SK-N-SH (cell line): ENCODE data around the gene KCTD4. TPM values are rescaled to one million over a fixed set of nuclear protein-coding genes. Genes with fewer than 3 reads are reported as not detected.

Source experiments
- CTCF ChIA-PET: fragments of 300-600, 350-600 bp; formaldehyde crosslinking; extraction: SDS; loops from one replicate; lab custom pipeline; 2021; lab: Yijun Ruan, JAX
- POLR2A ChIA-PET: fragments of 350-600 bp; sonication (Branson Sonifier 250); formaldehyde crosslinking; extraction: SDS; loops from one replicate; lab custom pipeline; 2020; ENCODE audit warnings: antibody characterized with exemption, inconsistent platforms; lab: Yijun Ruan, JAX
- DNase-seq: peaks from one replicate; pipeline ENCODE4 v3.0.0; 2012
- H2AFZ ChIP-seq: fragments of 200-600 bp; sonication (generic); 2 replicates; pipeline ENCODE4 v1.8.1; 2016; ENCODE audit warnings: antibody characterized with exemption, mild to moderate bottlenecking, low read depth
- H3F3A ChIP-seq: fragments of 200-600 bp; sonication (generic); replicated peaks from 2 replicates; pipeline ENCODE3; 2016; ENCODE audit warnings: antibody characterized with exemption, mild to moderate bottlenecking; ENCODE audit not compliant: insufficient read depth
- H3K27ac ChIP-seq, 2 experiments: fragments of 200-500 bp in 1 of 2; fragments of 200-600 bp in 1 of 2; sonication (Bioruptor generic) in 1 of 2; sonication (generic), shearing (Covaris generic) in 1 of 2; 2 replicates each; pipeline versions ENCODE4 v1.5.1 to v1.6.1; 2014 to 2016; ENCODE audit warnings: low read depth in 2 of 2, inconsistent platforms in 1 of 2, low read length in 1 of 2, mild to moderate bottlenecking in 1 of 2, mixed read lengths in 1 of 2
- H3K27me3 ChIP-seq: fragments of 200-600 bp; sonication (generic), shearing (Covaris generic); 2 replicates; pipeline ENCODE4 v1.6.1; 2016; ENCODE audit warnings: mixed run types; ENCODE audit not compliant: insufficient read depth
- H3K36me3 ChIP-seq, 2 experiments: fragments of 200-500 bp in 1 of 2; fragments of 200-600 bp in 1 of 2; sonication (Bioruptor generic) in 1 of 2; sonication (generic) in 1 of 2; replicated peaks in 1 of 2; 2 replicates each; pipeline versions ENCODE3 to v1.5.1; 2014 to 2016; ENCODE audit warnings: low read length in 1 of 2, mild to moderate bottlenecking in 1 of 2; ENCODE audit not compliant: insufficient read depth in 2 of 2, control insufficient read depth in 1 of 2
- H3K4me1 ChIP-seq, 2 experiments: fragments of 200-500 bp in 1 of 2; fragments of 200-600 bp in 1 of 2; sonication (Bioruptor generic) in 1 of 2; sonication (generic), shearing (Covaris generic) in 1 of 2; 2 replicates each; pipeline versions ENCODE4 v1.5.1 to v1.6.1; 2014 to 2016; ENCODE audit warnings: low read depth in 1 of 2, low read length in 1 of 2, mixed run types in 1 of 2; ENCODE audit not compliant: insufficient read depth in 2 of 2, control insufficient read depth in 1 of 2
- H3K4me2 ChIP-seq: fragments of 200-600 bp; sonication (generic), shearing (Covaris generic); 2 replicates; pipeline ENCODE4 v1.6.1; 2017; ENCODE audit warnings: mixed run types
- H3K4me3 ChIP-seq, 2 experiments: fragments of 200-500 bp in 1 of 2; fragments of 200-600 bp in 1 of 2; sonication (Bioruptor generic) in 1 of 2; sonication (generic), shearing (Covaris generic) in 1 of 2; 2 replicates each; pipeline versions ENCODE4 v1.5.1 to v1.8.1; 2014 to 2016; ENCODE audit warnings: low read depth in 2 of 2, inconsistent platforms in 1 of 2, low read length in 1 of 2, mild to moderate bottlenecking in 1 of 2, mixed read lengths in 1 of 2, moderate library complexity in 1 of 2
- H3K79me2 ChIP-seq: fragments of 200-600 bp; sonication (generic); 2 replicates; pipeline ENCODE4 v1.8.1; 2017; ENCODE audit warnings: mild to moderate bottlenecking; ENCODE audit not compliant: insufficient read depth
- H3K9ac ChIP-seq: fragments of 200-600 bp; sonication (generic); 2 replicates; pipeline ENCODE4 v1.6.1; 2017; ENCODE audit warnings: mixed run types
- H3K9me2 ChIP-seq: fragments of 200-600 bp; sonication (generic); 2 replicates; pipeline ENCODE4 v1.6.1; 2017; ENCODE audit warnings: mixed run types
- H3K9me3 ChIP-seq: fragments of 200-600 bp; sonication (generic); 2 replicates; pipeline ENCODE4 v1.6.1; 2017; ENCODE audit warnings: mixed run types, mild to moderate bottlenecking, moderate library complexity
- H4K20me1 ChIP-seq: fragments of 200-600 bp; sonication (generic); 2 replicates; pipeline ENCODE4 v1.6.1; 2017; ENCODE audit warnings: mild to moderate bottlenecking, mixed run types; ENCODE audit not compliant: insufficient read depth
- CHD2 ChIP-seq: fragments of 150-350 bp; IDR thresholded peaks from 2 replicates; pipeline ENCODE4 v1.6.1; 2018; ENCODE audit warnings: low read length; ENCODE audit not compliant: partially characterized antibody
- EZH2phosphoT487 ChIP-seq: fragments of 200-600 bp; sonication (generic); IDR thresholded peaks from 2 replicates; pipeline ENCODE4 v1.6.1; 2017; ENCODE audit warnings: low read depth, mixed run types, mild to moderate bottlenecking, antibody characterized with exemption, moderate library complexity, borderline replicate concordance
- FOSL2 ChIP-seq: IDR thresholded peaks from 2 replicates; pipeline ENCODE4 v1.4.0; 2012; ENCODE audit warnings: low read depth, mild to moderate bottlenecking, moderate library complexity, borderline replicate concordance
- FOXJ3 ChIP-seq: sonication (generic); formaldehyde crosslinking; IDR thresholded peaks from 2 replicates; pipeline ENCODE4 v1.5.1; 2020; ENCODE audit warnings: mild to moderate bottlenecking, missing genetic modification reagents
- GABPA ChIP-seq: IDR thresholded peaks from 2 replicates; pipeline ENCODE4 v1.4.0; 2012; ENCODE audit warnings: low read depth, mild to moderate bottlenecking
- GATA2 ChIP-seq: sonication (generic); formaldehyde crosslinking; IDR thresholded peaks from 2 replicates; pipeline ENCODE4 v1.5.0; 2020; ENCODE audit warnings: mild to moderate bottlenecking, missing genetic modification reagents
- JUND ChIP-seq: IDR thresholded peaks from 2 replicates; pipeline ENCODE4 v1.4.0; 2012
- MAX ChIP-seq: IDR thresholded peaks from 2 replicates; pipeline ENCODE4 v1.4.0; 2012; ENCODE audit warnings: low read depth
- MXI1 ChIP-seq: IDR thresholded peaks from 2 replicates; pipeline ENCODE4 v1.6.1; 2012; ENCODE audit warnings: mild to moderate bottlenecking, low read depth, low read length, improper control_type of control experiment
- NFIC ChIP-seq: IDR thresholded peaks from 2 replicates; pipeline ENCODE4 v1.4.0; 2012; ENCODE audit warnings: borderline replicate concordance
- PBX3 ChIP-seq: IDR thresholded peaks from 2 replicates; pipeline ENCODE4; 2012
- RCOR1 ChIP-seq: fragments of 150-350 bp; IDR thresholded peaks from 2 replicates; pipeline ENCODE4 v1.6.1; 2017; ENCODE audit warnings: antibody characterized with exemption, low read length
- USF1 ChIP-seq: IDR thresholded peaks from 2 replicates; pipeline ENCODE4 v1.4.0; 2012; ENCODE audit warnings: low read depth, borderline replicate concordance
- WGBS: methylation state at CpG from one replicate; pipeline ENCODE4 v1.1.6; 2017; ENCODE audit warnings: low lambda C conversion rate; 5-methylcytosine and 5-hydroxymethylcytosine counted together
- polyA plus RNA-seq, 3 experiments: library from polyadenylated mRNA; depleted of rRNA; stranded (reverse); fragments of >200 nt; gene quantifications; 2 replicates each; pipeline ENCODE4 v1.2.3, GENCODE V29; 2012
- TF ChIP-seq, protein P1 (sequence below): IDR thresholded peaks from 2 replicates; pipeline ENCODE4 v1.6.1; 2012; ENCODE audit warnings: mild to moderate bottlenecking, low read depth, low read length, moderate library complexity
- TF ChIP-seq, protein P2 (sequence below): fragments of 200-600 bp; sonication (generic); IDR thresholded peaks from 2 replicates; pipeline ENCODE4 v1.6.1; 2017; ENCODE audit warnings: antibody characterized with exemption, mild to moderate bottlenecking, moderate library complexity

The KCTD4 gene
- polyA plus RNA-seq, 1 of the 3 experiments (the other 2 are of a cell fraction): 0.56 TPM

- Histone ChIP-seq H3K4me1 (peaks cover 3 to 32% of the 10 kb centered on the region in 2 experiments; a peak in 3 of 4 replicates), H3K9me3 (no peaks in the 10 kb centered on the region), H3K4me3 (no peak overlapping the region), H3K9me2 (no peaks in the 10 kb centered on the region), H2AFZ (no peak overlapping the region), H4K20me1 (no peaks in the 10 kb centered on the region), H3K9ac (no peak overlapping the region), H3K27ac (peak overlapping the region; percentile 29 to 38; a peak in 3 of 4 replicates), H3K36me3 (no peaks in the 10 kb centered on the region), H3K27me3 (no peaks in the 10 kb centered on the region), H3F3A (peaks cover 21% of the 10 kb centered on the region), H3K79me2 (peaks cover 15% of the 10 kb centered on the region; the same call in 1 of the 2 replicates), H3K4me2 (no peak overlapping the region)
- no peak for DNase-seq
- TF ChIP-seq PBX3: peak; percentile 29; the same call in 1 of the 2 replicates
- no peak for TF ChIP-seq NFIC
- POLR2A ChIA-PET: no interaction called here
- 77% methylated on average over 5 of the region's 5 CpGs for WGBS
- CTCF ChIA-PET: interaction anchor here (0.7 to 1.0 kb wide), 2 partner anchors 27 to 39 kb away, joined by 3 read pairs; no protein-coding TSS in a partner anchor
These were observed 18.5 kb upstream of the KCTD4 start for GRCh38 chr13:45219123-45219891.

DNA sequence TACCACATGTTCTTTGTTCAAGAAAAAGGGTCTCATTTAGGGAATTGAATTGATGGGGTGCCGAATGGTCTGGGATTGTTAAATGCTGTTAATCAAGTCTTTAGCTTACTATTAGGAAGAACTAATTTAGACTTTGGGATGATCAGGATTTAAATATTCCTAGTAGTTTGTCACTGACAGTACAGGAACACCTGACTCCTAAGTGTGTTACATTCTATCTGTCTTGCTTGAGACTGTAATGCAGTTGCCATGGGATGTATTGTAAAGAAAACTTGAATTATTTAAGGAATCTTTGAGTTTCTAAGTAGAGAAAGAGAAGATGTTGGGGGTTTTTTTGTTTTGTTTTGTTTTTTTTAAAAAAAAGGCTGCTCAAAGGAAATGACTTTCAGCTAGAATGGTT, 17.8 kb upstream of the KCTD4 start:
- H3K27me3 ChIP-seq: no peaks in the 10 kb centered on the region
- H3K4me2 ChIP-seq: no peak overlapping the region
- H3K36me3 ChIP-seq: peaks cover 0 to 6% of the 10 kb centered on the region in 2 experiments
- TF ChIP-seq EZH2phosphoT487 (no peak), USF1 (no peak), GABPA (no peak), JUND (no peak), FOSL2 (no peak), NFIC (no peak), CHD2 (no peak), RCOR1 (no peak), GATA2 (CRISPR knock-in tag) (no peak), MAX (no peak), FOXJ3 (CRISPR knock-in tag) (no peak), MXI1 (no peak)
- TF ChIP-seq, protein P1, sequence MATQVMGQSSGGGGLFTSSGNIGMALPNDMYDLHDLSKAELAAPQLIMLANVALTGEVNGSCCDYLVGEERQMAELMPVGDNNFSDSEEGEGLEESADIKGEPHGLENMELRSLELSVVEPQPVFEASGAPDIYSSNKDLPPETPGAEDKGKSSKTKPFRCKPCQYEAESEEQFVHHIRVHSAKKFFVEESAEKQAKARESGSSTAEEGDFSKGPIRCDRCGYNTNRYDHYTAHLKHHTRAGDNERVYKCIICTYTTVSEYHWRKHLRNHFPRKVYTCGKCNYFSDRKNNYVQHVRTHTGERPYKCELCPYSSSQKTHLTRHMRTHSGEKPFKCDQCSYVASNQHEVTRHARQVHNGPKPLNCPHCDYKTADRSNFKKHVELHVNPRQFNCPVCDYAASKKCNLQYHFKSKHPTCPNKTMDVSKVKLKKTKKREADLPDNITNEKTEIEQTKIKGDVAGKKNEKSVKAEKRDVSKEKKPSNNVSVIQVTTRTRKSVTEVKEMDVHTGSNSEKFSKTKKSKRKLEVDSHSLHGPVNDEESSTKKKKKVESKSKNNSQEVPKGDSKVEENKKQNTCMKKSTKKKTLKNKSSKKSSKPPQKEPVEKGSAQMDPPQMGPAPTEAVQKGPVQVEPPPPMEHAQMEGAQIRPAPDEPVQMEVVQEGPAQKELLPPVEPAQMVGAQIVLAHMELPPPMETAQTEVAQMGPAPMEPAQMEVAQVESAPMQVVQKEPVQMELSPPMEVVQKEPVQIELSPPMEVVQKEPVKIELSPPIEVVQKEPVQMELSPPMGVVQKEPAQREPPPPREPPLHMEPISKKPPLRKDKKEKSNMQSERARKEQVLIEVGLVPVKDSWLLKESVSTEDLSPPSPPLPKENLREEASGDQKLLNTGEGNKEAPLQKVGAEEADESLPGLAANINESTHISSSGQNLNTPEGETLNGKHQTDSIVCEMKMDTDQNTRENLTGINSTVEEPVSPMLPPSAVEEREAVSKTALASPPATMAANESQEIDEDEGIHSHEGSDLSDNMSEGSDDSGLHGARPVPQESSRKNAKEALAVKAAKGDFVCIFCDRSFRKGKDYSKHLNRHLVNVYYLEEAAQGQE: no peak
- TF ChIP-seq, protein P2, sequence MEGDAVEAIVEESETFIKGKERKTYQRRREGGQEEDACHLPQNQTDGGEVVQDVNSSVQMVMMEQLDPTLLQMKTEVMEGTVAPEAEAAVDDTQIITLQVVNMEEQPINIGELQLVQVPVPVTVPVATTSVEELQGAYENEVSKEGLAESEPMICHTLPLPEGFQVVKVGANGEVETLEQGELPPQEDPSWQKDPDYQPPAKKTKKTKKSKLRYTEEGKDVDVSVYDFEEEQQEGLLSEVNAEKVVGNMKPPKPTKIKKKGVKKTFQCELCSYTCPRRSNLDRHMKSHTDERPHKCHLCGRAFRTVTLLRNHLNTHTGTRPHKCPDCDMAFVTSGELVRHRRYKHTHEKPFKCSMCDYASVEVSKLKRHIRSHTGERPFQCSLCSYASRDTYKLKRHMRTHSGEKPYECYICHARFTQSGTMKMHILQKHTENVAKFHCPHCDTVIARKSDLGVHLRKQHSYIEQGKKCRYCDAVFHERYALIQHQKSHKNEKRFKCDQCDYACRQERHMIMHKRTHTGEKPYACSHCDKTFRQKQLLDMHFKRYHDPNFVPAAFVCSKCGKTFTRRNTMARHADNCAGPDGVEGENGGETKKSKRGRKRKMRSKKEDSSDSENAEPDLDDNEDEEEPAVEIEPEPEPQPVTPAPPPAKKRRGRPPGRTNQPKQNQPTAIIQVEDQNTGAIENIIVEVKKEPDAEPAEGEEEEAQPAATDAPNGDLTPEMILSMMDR: no peak
- TF ChIP-seq, all 33 proteins: peak for 0
- Histone ChIP-seq H3K79me2 (peaks cover 15% of the 10 kb centered on the region; the same call in 1 of the 2 replicates), H3F3A (peaks cover 15% of the 10 kb centered on the region), H2AFZ (no peak overlapping the region), H3K4me3 (no peak overlapping the region), H3K27ac (peak overlapping the region in 1 of 2 experiments; percentile 38; a peak in 3 of 4 replicates), H4K20me1 (no peaks in the 10 kb centered on the region), H3K9me2 (no peaks in the 10 kb centered on the region), H3K9me3 (no peaks in the 10 kb centered on the region), H3K4me1 (peaks cover 3 to 32% of the 10 kb centered on the region in 2 experiments; a peak in 3 of 4 replicates), H3K9ac (no peak overlapping the region)
- CTCF ChIA-PET: interaction anchor here (0.7 to 1.0 kb wide), 2 partner anchors 26 to 40 kb away, joined by 3 read pairs; no protein-coding TSS in a partner anchor
- POLR2A ChIA-PET: no interaction called here
- WGBS: 95% methylated on average over 1 of the region's 1 CpG
- DNase-seq: no peak
